Neutrophil (primary cell): ENCODE measurements around the gene FKBP15.
A peak's percentile ranks its signal among the peaks of the same experiment; 100 is the strongest.

ENCODE experiments used
- H3K27ac ChIP-seq: fragments of 200-600 bp; sonication (generic); 2 replicates; pipeline ENCODE4 v1.5.1; 2016; ENCODE audit warnings: mild to moderate bottlenecking, moderate library complexity
- H3K27me3 ChIP-seq: fragments of 200-600 bp; sonication (generic); 2 replicates; pipeline ENCODE4 v1.6.0; 2016; ENCODE audit warnings: mild to moderate bottlenecking
- H3K36me3 ChIP-seq: fragments of 200-600 bp; sonication (generic); 2 replicates; pipeline ENCODE4 v1.5.1; 2017
- H3K4me1 ChIP-seq, 2 experiments: fragments of 200-600 bp in 1 of 2; sonication (generic) in 1 of 2; 1 replicate in 1 of 2; 2 replicates in 1 of 2; pipeline versions ENCODE4 v1.5.1 to v1.6.1; 2013 to 2016; ENCODE audit warnings: low read depth in 1 of 2, low read length in 1 of 2, mild to moderate bottlenecking in 1 of 2, moderate library complexity in 1 of 2; ENCODE audit not compliant: control insufficient read depth in 1 of 2, insufficient read depth in 1 of 2
- H3K4me3 ChIP-seq, 2 experiments: fragments of 200-600 bp in 1 of 2; sonication (generic) in 1 of 2; 1 replicate in 1 of 2; 2 replicates in 1 of 2; pipeline ENCODE4 v1.5.1; 2013 to 2016; ENCODE audit warnings: low read depth in 1 of 2, low read length in 1 of 2, mild to moderate bottlenecking in 1 of 2, moderate library complexity in 1 of 2
- H3K9me3 ChIP-seq: fragments of 200-600 bp; sonication (generic); 2 replicates; pipeline ENCODE4 v1.5.1; 2016
- TF ChIP-seq, protein P1 (sequence below): fragments of 200-600 bp; sonication (generic); IDR thresholded peaks from 2 replicates; pipeline ENCODE4 v1.5.1; 2016; ENCODE audit warnings: antibody characterized with exemption

Gene FKBP15

DNA sequence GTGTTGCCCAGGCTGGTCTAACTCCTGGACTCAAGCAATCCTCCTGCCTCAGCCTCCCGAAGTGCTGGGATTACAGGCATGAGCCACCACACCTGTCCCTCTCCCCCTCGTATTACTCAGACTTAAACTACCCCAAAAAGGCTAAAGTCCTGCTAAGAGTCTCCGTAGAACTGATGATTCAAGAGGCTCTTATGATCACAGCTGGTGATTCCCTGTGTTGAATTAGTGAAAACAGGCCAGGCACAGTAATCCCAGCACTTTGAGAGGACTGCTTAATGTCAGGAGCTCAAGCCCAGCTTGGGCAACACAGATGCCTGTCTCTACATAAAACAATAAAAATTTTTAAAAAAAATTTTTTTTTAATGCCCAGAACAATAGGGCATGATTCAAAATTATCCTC lies 45.1 kb upstream of the FKBP15 start:
- Histone ChIP-seq H3K4me3 (no peak overlapping the region), H3K27ac (no peak overlapping the region), H3K27me3 (no peaks in the 10 kb centered on the region), H3K36me3 (peaks cover 58% of the 10 kb centered on the region), H3K9me3 (no peaks in the 10 kb centered on the region), H3K4me1 (no peaks in the 10 kb centered on the region)
- TF ChIP-seq, protein P1, sequence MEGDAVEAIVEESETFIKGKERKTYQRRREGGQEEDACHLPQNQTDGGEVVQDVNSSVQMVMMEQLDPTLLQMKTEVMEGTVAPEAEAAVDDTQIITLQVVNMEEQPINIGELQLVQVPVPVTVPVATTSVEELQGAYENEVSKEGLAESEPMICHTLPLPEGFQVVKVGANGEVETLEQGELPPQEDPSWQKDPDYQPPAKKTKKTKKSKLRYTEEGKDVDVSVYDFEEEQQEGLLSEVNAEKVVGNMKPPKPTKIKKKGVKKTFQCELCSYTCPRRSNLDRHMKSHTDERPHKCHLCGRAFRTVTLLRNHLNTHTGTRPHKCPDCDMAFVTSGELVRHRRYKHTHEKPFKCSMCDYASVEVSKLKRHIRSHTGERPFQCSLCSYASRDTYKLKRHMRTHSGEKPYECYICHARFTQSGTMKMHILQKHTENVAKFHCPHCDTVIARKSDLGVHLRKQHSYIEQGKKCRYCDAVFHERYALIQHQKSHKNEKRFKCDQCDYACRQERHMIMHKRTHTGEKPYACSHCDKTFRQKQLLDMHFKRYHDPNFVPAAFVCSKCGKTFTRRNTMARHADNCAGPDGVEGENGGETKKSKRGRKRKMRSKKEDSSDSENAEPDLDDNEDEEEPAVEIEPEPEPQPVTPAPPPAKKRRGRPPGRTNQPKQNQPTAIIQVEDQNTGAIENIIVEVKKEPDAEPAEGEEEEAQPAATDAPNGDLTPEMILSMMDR = no peak

DNA sequence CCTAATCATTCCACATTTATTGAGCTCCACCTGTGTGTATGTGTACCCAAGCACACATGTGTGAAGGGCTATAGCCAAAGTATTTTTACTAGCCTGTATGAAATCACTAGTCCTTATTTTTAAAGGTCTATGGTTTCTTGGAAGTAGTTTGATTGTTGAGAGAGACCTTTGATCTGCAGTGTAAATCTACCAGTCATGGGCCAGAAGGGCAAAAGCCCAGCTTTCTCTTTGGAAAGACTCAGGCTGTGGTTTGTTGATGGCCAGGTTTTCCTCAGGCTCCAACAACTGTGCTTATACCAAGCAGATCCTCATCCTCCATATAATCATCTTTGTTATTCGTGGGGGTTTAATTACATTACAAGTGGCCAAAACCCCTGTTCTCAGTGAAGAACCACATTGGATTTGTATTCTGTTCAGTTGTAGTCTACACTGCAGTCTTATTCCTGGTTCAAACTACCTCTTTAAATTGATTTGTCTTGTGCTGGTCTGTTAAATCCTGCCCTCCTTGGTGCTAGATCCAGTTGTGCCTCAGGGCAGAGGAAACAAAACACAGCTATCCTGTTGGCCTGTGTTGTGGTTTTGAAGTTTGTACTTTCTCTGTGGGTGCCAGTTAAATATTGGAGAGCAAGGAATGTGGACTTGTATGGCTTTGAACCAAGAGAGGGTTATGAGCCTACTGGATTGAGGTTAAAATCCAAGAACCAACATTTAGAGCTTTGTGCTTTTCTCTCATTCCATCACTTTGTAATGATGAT lies 41.0 kb upstream of the FKBP15 start:
- no peaks in the 10 kb centered on the region for H3K4me1 ChIP-seq
- no peaks in the 10 kb centered on the region for H3K27me3 ChIP-seq
- TF ChIP-seq, protein P1 = no peak
- H3K27ac ChIP-seq = no peak overlapping the region
- peaks cover 54% of the 10 kb centered on the region for H3K36me3 ChIP-seq
- H3K4me3 ChIP-seq = no peak overlapping the region
- no peaks in the 10 kb centered on the region for H3K9me3 ChIP-seq

DNA sequence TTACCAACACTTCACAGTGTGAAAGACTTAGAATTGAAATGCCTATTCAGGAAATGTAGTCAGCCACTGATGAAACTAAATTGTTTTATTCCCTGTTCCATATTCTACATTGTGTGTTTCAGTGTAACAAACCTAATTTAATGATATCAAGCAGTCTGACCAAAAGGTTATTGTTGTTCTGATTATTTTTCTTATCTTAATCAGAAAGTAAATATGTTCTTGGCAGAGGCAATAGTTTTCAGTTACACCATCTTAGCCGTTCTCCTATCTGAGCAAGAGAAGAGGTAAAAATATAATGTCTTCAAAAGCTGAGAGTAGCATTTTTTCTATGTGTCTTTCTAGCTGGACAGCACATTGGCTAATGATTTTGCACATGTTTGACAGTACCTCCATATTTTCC lies 37.2 kb upstream of the FKBP15 start:
- peaks cover 17 to 25% of the 10 kb centered on the region in 2 experiments for H3K4me1 ChIP-seq
- H3K27ac ChIP-seq = no peak overlapping the region
- no peak overlapping the region for H3K4me3 ChIP-seq
- H3K36me3 ChIP-seq = peaks cover 49% of the 10 kb centered on the region
- H3K27me3 ChIP-seq = no peaks in the 10 kb centered on the region
- TF ChIP-seq, protein P1 = no peak
- no peaks in the 10 kb centered on the region for H3K9me3 ChIP-seq

DNA sequence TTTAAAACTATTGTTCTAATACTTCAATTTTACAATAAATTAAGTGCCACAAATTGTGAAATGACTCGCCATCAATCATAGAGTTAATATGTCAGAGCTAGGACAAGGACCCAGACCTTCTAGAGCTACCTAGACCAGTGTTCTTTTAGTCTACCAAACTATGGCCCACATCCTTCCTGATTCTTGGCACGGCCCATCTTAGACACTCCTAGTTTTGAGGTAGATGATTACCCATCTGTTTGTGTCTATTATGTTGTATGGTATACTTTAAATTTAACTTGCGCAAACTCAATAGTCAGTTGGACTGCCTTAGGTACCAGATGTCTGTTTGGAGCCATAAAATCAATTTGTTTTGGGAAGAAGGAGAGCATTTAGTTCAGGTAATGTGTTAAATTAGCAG lies 36.8 kb upstream of the FKBP15 start:
- H3K27ac ChIP-seq = no peak overlapping the region
- TF ChIP-seq, protein P1 = no peak

DNA sequence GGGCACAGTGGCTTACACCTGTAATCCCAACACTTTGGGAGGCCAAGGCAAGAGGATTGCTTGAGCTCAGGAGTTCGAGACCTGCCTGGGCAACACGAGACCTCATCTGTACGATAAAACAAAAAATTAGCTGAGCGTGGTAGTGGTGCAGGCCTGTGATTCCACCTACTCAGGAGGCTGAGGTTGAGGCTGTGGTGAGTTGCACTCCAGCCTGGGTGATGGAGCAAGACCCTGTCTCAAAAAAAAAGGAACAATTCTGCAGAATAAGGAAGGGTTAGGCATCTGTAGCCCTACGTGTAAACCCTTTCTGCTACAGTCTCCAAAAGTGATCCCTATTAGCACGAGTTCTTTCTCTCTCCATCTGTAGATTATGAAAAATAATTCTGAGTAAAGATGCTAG lies 34.4 kb upstream of the FKBP15 start:
- H3K4me3 ChIP-seq = no peak overlapping the region
- no peaks in the 10 kb centered on the region for H3K9me3 ChIP-seq
- TF ChIP-seq, protein P1 = no peak
- no peaks in the 10 kb centered on the region for H3K27me3 ChIP-seq
- peak overlapping the region; percentile 83 for H3K27ac ChIP-seq
- H3K4me1 ChIP-seq = peaks cover 17 to 25% of the 10 kb centered on the region in 2 experiments
- peaks cover 24% of the 10 kb centered on the region for H3K36me3 ChIP-seq

More for the DNA sequence above, 36.8 kb upstream of the FKBP15 start:
- Histone ChIP-seq H3K9me3 (no peaks in the 10 kb centered on the region), H3K27me3 (no peaks in the 10 kb centered on the region), H3K4me3 (no peak overlapping the region), H3K4me1 (peaks cover 17 to 25% of the 10 kb centered on the region in 2 experiments), H3K36me3 (peaks cover 47% of the 10 kb centered on the region)
